Activated T-cell treated with anti-CD3 and anti-CD28 coated beads for 48 hours (primary cell): Measurements from ENCODE around the gene FAM131A.

Experiments used
- DNase-seq: peaks from one replicate; pipeline ENCODE4 v3.0.0-alpha.2; 2020; ENCODE audit warnings: low read depth

Gene FAM131A

GRCh38 chr3:184357248-184358123 is 20.1 kb downstream of the FAM131A start:
- DNase-seq, result no peak

DNA sequence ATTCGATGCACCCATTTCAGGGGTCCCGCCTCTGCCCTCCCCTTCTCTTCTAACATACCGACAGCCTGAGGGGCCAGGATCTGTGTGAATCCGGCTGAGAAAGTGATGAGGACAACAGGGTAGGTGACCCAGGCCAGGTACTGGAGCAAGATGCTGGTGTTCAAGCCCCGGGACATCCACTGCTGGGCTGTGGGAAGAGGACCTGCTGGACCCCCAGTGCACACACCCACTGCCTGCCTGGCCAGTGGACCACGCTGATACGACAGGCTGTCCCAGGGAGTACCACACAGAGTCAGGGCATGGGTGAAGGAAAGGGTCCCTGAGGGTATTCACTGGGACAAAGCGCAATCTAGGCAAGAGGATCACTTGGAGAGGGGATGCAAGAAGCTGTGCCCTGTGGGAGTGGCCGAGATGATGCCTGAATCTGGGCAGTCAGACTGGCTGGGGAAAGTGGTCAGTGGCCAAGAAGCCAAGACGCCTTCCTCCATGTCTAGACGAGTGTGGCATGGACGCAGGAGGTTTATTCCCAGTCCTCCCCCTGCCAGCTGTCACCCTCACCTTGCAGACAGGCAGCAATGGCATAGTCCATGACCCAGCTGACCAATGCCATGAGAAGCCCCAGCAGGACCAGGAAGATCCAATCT is 20.8 kb downstream of the FAM131A start:
- DNase-seq, result no peak

- no peak for DNase-seq
Observed at GRCh38 chr3:184358921-184359350, 21.5 kb downstream of the FAM131A start.

DNA sequence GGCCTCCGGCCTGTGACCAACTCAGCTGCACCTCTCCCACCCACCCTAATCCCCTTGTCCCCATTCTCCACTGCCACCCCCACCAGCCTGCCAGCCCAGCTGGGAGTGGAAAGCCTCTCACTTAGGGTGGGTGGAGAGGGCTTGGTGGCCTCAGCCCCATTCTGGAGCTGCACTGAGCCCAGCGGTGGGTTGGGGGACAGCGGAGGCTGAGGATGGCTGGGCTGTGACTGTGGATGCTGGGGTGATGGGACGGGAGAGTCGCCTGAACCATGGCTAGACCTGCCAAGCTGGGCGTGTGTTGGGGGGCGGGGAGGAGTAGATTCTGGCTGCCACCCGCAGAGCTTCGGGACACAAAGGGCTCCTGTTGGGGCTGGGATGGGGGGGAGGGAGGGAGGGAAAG is 22.2 kb downstream of the FAM131A start:
- no peak for DNase-seq

DNA sequence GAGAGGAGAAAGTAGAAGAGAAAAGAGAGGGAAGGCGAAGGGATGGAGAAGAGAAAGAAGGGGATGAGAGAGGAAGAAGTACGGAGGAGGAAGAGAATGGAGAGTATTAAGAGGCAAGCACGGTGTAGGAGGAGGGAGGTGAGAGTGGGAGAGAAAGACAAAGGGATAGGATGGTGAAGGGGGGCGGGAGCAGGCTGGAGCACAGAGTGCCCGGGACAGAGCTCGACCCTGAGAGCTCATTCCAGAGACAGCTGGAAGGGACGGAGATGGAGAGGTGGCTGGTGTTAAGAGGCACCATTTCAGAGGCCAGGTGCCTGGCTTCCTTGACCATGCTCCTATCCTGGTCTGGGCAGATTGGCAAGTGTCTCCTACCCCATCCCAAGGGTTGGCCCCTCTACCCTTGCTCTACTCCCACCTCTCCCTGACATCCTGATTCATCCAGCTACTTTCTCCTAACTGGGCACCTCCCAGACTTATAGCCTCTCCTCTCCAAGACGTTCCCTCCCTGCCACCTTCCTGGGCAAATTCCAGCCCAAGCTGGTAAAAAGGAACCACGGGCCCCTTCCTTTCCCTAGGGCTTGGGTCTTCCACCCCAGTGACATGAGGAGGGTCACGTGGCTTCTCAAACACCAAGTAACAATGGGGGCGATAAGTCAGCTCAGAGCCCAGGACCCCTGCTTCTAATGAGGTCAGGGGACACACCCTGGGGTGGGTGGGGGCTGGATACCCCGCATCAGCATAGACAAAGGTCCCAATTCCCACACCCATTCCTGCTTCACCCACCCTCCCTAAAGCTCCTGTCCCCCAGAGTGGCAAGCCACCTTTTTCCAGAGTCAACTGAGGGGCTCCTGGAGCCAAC is 22.9 kb downstream of the FAM131A start:
- DNase-seq, result no peak

DNA sequence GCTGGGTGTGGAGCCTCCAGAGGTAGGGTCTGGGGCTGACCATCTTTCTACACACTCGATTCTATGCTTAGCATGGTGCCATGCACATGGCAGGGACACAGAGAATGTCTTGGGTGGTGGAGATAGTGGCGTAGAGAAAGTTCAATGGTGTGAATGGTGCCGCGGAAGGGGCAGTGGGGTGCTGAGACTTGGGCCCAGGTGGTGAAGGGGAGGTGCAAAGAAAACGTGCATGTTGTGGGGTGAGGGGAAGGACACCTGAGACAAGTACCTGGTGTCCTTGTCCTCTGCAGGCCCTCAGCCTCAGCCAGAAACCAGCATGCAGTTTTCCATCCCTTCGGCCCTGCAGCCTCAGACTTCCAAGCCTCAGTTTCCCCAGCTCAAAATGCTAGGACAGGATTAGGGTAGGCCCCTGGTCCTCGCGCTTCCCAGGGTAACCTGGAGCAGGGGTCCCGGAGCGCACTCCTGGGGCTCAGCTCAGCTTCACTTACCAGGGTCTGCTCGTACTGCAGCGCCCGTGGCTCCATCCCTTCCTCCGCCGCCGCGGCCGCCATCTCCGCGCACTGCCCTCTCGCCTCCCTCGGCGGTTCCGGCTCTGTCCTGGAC is 23.6 kb downstream of the FAM131A start:
- DNase-seq, result no peak

DNA sequence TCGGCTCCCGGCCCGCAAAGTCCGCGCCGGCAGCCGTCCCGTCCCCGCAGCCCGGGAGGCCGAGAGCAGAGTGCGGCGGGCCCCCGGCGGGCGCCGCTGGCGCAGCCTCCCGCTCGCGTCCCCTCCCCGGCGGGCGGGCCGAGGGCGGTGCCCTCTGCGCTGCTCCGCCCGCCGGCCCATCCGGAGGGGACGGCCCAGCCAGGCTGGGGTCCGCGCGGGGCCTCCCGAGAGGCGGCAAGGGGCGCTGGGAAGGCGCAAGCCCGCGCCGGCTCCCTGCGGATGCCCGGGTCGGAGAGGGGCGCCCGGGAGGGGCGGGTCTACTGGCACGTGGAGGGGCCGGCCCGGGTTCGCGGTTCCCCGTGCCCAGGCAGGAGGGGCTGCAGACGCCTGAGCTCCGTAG is 24.1 kb downstream of the FAM131A start, which contains the start of the genes CLCN2 and POLR2H:
Gene CLCN2 (minus strand): TSS at position 74 of the 400 bp plus-strand sequence. CDS start 126 bp downstream, outside the sequence.
Gene POLR2H (plus strand): TSS at position 179 of the 400 bp plus-strand sequence. CDS start 1,783 bp downstream, outside the sequence.
- no peak for DNase-seq

DNA sequence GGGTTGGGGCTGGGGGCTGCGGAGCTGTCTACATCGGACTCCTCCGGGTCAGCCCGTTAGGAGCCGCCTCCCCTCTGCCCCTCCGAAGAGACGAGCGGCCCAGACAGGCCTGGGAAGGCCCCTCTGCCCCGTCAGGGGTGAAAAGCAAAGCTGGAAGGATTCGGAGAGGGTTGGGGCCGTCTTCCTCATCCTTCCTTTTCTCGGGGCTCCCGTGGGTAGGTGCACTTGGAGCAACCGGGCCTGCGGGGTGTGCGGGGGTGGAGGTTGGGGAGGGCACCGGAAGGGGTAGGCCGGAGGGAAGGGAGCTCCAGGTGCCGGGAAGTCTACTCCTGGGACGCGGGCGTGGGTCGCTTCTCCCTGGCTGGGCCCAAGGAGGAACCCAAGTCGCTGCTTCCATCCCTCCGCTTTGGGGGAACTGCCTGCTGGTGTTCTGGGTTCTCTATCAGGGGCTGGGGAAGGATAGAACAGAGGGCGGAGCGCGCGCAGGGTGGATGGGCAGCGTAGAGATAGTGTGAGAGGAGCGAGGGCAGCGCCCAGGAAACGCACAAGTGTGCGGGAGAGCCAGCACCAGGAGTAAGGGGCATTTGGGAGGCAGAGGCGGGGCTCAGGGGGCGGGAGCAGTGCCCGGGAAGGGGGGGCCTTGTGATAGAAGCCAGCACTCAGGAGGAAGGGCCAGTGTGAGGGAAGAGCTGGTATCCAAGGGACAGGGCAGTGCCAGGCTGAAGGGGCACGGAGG is 24.7 kb downstream of the FAM131A start:
- peak; percentile 50 for DNase-seq

- DNase-seq, result peak; percentile 93
Observed at GRCh38 chr3:184362668-184363546, 25.5 kb downstream of the FAM131A start.

GRCh38 chr3:184366619-184367289 is 29.4 kb downstream of the FAM131A start:
- no peak for DNase-seq

- no peak for DNase-seq
Observed at GRCh38 chr3:184368116-184368515, 30.7 kb downstream of the FAM131A start.

DNA sequence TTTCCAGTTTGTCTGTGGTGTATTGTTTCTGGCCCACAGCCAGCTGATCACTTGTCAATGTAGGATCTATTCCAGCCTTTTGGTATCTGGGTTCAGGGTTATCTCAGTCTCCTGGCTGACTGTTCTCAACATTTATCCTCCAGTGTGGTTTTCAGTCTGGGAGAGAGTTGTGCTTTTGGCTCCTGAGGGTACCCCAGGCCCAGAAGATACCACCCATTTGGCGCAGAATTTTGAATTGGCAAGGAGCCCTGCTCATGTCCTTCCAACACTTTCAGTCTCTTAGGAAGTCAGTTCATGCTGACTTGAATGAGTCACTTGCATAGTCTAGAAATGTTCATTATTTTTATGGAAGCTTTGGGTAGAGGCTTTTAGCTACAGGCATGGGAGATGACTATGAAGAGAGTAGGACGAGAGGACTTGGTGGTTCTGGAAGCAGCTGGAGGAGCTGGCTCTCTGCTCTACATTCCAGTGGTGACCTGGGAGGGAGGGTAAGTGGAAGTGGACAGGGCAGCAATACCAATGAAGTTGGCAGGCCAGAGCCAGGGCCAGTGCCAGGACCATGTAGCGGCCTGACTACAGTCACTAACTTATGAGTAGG is 31.3 kb downstream of the FAM131A start:
- no peak for DNase-seq

DNA sequence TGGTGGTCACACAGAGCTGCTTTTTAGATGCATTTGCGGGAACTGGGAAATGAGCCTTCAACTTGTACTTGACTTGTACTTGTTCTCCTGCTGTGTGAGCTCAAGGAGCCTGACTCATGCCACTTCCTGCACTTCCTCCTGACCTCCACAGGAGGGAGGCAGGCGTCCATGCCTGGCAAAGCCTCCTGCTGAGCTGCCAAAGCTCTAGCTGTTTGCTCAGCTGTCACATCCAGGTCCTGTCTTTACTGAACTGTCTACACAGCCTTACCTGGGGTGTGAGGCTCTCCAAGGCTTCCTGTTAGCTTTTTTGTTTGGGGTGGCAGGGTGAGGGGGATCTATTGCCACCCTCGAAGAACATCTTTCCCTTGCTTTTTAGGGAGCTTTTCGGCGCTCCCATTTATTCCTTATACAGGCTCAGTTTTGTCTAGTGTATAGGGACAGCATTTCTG is 34.2 kb downstream of the FAM131A start:
- DNase-seq, result peak; percentile 55

- no peak for DNase-seq
Observed at GRCh38 chr3:184372296-184372821, 35.0 kb downstream of the FAM131A start.

DNA sequence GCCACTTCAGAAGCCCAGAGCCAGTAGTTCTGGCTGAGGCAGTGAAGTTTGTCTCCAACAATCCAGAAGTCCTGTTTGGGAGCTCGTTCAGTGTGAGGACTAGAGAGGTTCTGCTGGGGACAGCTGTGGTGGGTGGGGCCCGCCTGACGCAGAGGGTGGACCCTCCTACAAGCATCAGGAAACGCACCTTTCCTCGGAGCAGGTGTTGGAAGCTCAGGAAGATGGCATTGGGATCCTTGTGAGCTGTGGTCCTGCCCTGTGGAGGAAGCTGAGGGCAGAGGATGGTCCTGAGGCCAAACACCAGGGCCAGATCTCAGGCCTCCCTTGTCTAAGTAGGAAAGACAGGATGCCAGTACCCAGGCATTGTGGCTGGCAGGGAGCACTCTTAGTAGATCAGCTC is 35.5 kb downstream of the FAM131A start:
- no peak for DNase-seq

GRCh38 chr3:184373422-184373821 is 36.0 kb downstream of the FAM131A start:
- DNase-seq, result no peak

- DNase-seq, result no peak
Observed at GRCh38 chr3:184375747-184376461, 38.5 kb downstream of the FAM131A start.

GRCh38 chr3:184377374-184377773 is 40.0 kb downstream of the FAM131A start:
- DNase-seq, result no peak
